Stimulated activated CD4-positive, alpha-beta T cell treated with anti-CD3 and anti-CD28 coated beads, Interleukin-2, amount 100 ng/mL, for 24 hours (primary cell): ENCODE measurements around the gene UTP25.
"Not testable (repeated sequence)": the region's sequence is repeated elsewhere in the genome, so short reads cannot be mapped to it uniquely, and the experiment has no call there.

ENCODE experiments used
- DNase-seq, 2 donors: peaks; one replicate each; pipeline ENCODE4 v3.0.0-alpha.2; 2020

The UTP25 gene

GRCh38 chr1:209899948-209900347 is 72.2 kb downstream of the UTP25 start:
- DNase-seq: peak in 1 of 2 donors; percentile 37

GRCh38 chr1:209900734-209901133 is 73.0 kb downstream of the UTP25 start:
- no peak for DNase-seq

GRCh38 chr1:209901211-209901610 is 73.4 kb downstream of the UTP25 start:
- DNase-seq: no peak

- DNase-seq: not testable (repeated sequence)
These were observed 77.0 kb downstream of the UTP25 start for GRCh38 chr1:209904774-209905173.
